Heart left ventricle (tissue), 13 donors: ENCODE results near the gene DPP8.

Experiments used
- POLR2A ChIP-seq, 2 donors: fragments of 450-650 bp; IDR thresholded peaks; one replicate each; pipeline ENCODE4 v1.6.1; 2017; ENCODE audit warnings: antibody characterized with exemption in 2 of 2, mild to moderate bottlenecking in 2 of 2, moderate library complexity in 2 of 2
- TF ChIP-seq, protein P1 (sequence below), 12 donors: fragments of 200-600 bp; sonication (generic) in 4 of 12; IDR thresholded peaks; one replicate each; pipeline versions ENCODE4 v1.5.0 to v1.8.0; 2018 to 2022; ENCODE audit warnings: antibody characterized with exemption in 12 of 12, mild to moderate bottlenecking in 5 of 12
- donor health status: ischemic (EF 13 %, LVEDD 7.1; RV severe dilation, severe dysfunction).
- donor health status: DM: no; HTN: yes; CAD: no.
- donor health status: DM: no; HTN: no; CAD: no.
- donor health status: ischemic (EF 25% LVEDD 6.9; RV normal size, moderate dysfunction).
- donor health status: ischemic (EF 25% LVEDD 5.7; RV mildly dilated, moderate dysfunction).
- donor health status: ischemic (EF 35%, LVEDD 5.7; RV mildly dilated, moderate dysfunction).
- donor health status: nonischemic (EF 11% LVEDD 7.7; RV severe dilation, severe dysfunction).
- donor health status: DM: yes; HTN: yes; CAD: no.
- donor health status: PGD.
- donor health status: ischemic (EF 29% LVEDD 5.4; RV normal size, mild dysfunction).
- donor health status: nonischemic (EF 23%, LVEDD 6.1; RV moderate dilation, normal function).

GRCh38 chr15:65558336-65558735, 40.8 kb upstream of the DPP8 start:
- TF ChIP-seq, protein P1, sequence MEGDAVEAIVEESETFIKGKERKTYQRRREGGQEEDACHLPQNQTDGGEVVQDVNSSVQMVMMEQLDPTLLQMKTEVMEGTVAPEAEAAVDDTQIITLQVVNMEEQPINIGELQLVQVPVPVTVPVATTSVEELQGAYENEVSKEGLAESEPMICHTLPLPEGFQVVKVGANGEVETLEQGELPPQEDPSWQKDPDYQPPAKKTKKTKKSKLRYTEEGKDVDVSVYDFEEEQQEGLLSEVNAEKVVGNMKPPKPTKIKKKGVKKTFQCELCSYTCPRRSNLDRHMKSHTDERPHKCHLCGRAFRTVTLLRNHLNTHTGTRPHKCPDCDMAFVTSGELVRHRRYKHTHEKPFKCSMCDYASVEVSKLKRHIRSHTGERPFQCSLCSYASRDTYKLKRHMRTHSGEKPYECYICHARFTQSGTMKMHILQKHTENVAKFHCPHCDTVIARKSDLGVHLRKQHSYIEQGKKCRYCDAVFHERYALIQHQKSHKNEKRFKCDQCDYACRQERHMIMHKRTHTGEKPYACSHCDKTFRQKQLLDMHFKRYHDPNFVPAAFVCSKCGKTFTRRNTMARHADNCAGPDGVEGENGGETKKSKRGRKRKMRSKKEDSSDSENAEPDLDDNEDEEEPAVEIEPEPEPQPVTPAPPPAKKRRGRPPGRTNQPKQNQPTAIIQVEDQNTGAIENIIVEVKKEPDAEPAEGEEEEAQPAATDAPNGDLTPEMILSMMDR (IDR thresholded peaks at IDR 0.05), result no peak
- no peak for TF ChIP-seq POLR2A (IDR thresholded peaks at IDR 0.05)
